SK-N-SH treated with all-trans-retinoic acid at 6 μM for 48 hours (cell line): ENCODE data around the gene CDIP1.

Experiments
- ATAC-seq: fragments of 200-7000 bp; cut with Tn5 transposase; 3 replicates; pipeline ENCODE4 v1.9.1; 2020; ENCODE audit warnings: mild to moderate bottlenecking, moderate library complexity
- ARNTL ChIP-seq: fragments of 450-650 bp; formaldehyde crosslinking; IDR thresholded peaks from 2 replicates; pipeline ENCODE4 v1.5.0; 2020; ENCODE audit warnings: low read depth, mild to moderate bottlenecking, moderate library complexity, borderline replicate concordance
- BACH2 ChIP-seq: fragments of 250-450 bp; sonication (Bioruptor Pico); IDR thresholded peaks from 2 replicates; pipeline ENCODE4 v1.9.0; 2021; ENCODE audit warnings: mild to moderate bottlenecking, borderline replicate concordance
- CREB5 ChIP-seq: fragments of 250-450 bp; sonication (Bioruptor Pico); IDR thresholded peaks from 2 replicates; pipeline ENCODE4 v1.5.1; 2020; ENCODE audit warnings: low read depth, mild to moderate bottlenecking, moderate library complexity
- CSDC2 ChIP-seq: fragments of 250-450 bp; sonication (Bioruptor Pico); IDR thresholded peaks from 2 replicates; pipeline ENCODE4 v1.5.0; 2020; ENCODE audit warnings: mild to moderate bottlenecking, moderate library complexity
- ESRRG ChIP-seq: fragments of 250-450 bp; sonication (Bioruptor Pico); IDR thresholded peaks from 2 replicates; pipeline ENCODE4 v1.6.1; 2021; ENCODE audit warnings: mild to moderate bottlenecking
- GLIS3 ChIP-seq: fragments of 250-450 bp; sonication (Bioruptor Pico); IDR thresholded peaks from 2 replicates; pipeline ENCODE4 v1.5.0; 2020; ENCODE audit warnings: mild to moderate bottlenecking, moderate library complexity
- ISL1 ChIP-seq: fragments of 250-450 bp; sonication (Bioruptor Pico); IDR thresholded peaks from 2 replicates; pipeline ENCODE4 v2.1.2; 2022; ENCODE audit warnings: mild to moderate bottlenecking, moderate library complexity
- OSR1 ChIP-seq: fragments of 250-450 bp; sonication (Bioruptor Pico); IDR thresholded peaks from 2 replicates; pipeline ENCODE4 v1.8.0; 2022; ENCODE audit warnings: moderate library complexity, mild to moderate bottlenecking, inconsistent platforms
- POU6F1 ChIP-seq: fragments of 250-450 bp; sonication (Bioruptor Pico); IDR thresholded peaks from 2 replicates; pipeline ENCODE4 v1.8.0; 2021; ENCODE audit warnings: low read depth, mild to moderate bottlenecking, moderate library complexity, borderline replicate concordance
- PPARA ChIP-seq: fragments of 250-450 bp; sonication (Bioruptor Pico); IDR thresholded peaks from 2 replicates; pipeline ENCODE4 v1.5.0; 2020; ENCODE audit warnings: mild to moderate bottlenecking, borderline replicate concordance
- RARB ChIP-seq: fragments of 250-450 bp; sonication (Bioruptor Pico); IDR thresholded peaks from 2 replicates; pipeline ENCODE4 v1.8.0; 2021; ENCODE audit warnings: mild to moderate bottlenecking, moderate library complexity
- SNAI2 ChIP-seq: fragments of 250-450 bp; sonication (Bioruptor Pico); IDR thresholded peaks from 2 replicates; pipeline ENCODE4 v1.5.0; 2020; ENCODE audit warnings: mild to moderate bottlenecking, moderate library complexity
- TCF4 ChIP-seq: fragments of 250-450 bp; sonication (Bioruptor Pico); IDR thresholded peaks from 2 replicates; pipeline ENCODE4 v1.8.0; 2021; ENCODE audit warnings: mild to moderate bottlenecking, moderate library complexity, borderline replicate concordance
- TSHZ2 ChIP-seq: fragments of 250-450 bp; sonication (Bioruptor Pico); IDR thresholded peaks from 2 replicates; pipeline ENCODE4 v1.5.0; 2020; ENCODE audit warnings: mild to moderate bottlenecking, moderate library complexity
- ZC3H10 ChIP-seq: fragments of 250-450 bp; sonication (Bioruptor Pico); IDR thresholded peaks from 2 replicates; pipeline ENCODE4 v1.5.1; 2021; ENCODE audit warnings: mild to moderate bottlenecking, moderate library complexity
- ZFP3 ChIP-seq: fragments of 250-450 bp; sonication (Bioruptor Pico); IDR thresholded peaks from 2 replicates; pipeline ENCODE4 v1.5.0; 2020; ENCODE audit warnings: mild to moderate bottlenecking, moderate library complexity
- ZNF565 ChIP-seq: fragments of 450-650 bp; formaldehyde crosslinking; conservative IDR thresholded peaks from 2 replicates; pipeline ENCODE4 v1.5.0; 2020; ENCODE audit warnings: low read depth, mild to moderate bottlenecking, moderate library complexity
- ZNF70 ChIP-seq: fragments of 450-650 bp; formaldehyde crosslinking; IDR thresholded peaks from 2 replicates; pipeline ENCODE4 v1.5.0; 2020; ENCODE audit warnings: mild to moderate bottlenecking, moderate library complexity
- ZNF8 ChIP-seq: fragments of 450-650 bp; formaldehyde crosslinking; IDR thresholded peaks from 2 replicates; pipeline ENCODE4 v1.5.0; 2020; ENCODE audit warnings: mild to moderate bottlenecking, moderate library complexity

CDIP1 gene

GRCh38 chr16:4570086-4570485 is 31.5 kb upstream of the CDIP1 start:
- ATAC-seq = no peak
- TF ChIP-seq RARB (CRISPR knock-in tag) (no peak), TSHZ2 (CRISPR knock-in tag) (no peak), CREB5 (CRISPR knock-in tag) (no peak), PPARA (CRISPR knock-in tag) (no peak), ZNF565 (CRISPR knock-in tag) (no peak), BACH2 (CRISPR knock-in tag) (no peak), ZNF8 (CRISPR knock-in tag) (no peak), ZC3H10 (CRISPR knock-in tag) (no peak), ZNF70 (CRISPR knock-in tag) (no peak), POU6F1 (CRISPR knock-in tag) (no peak), ARNTL (no peak), ISL1 (CRISPR knock-in tag) (no peak)

GRCh38 chr16:4566144-4566543 is 27.6 kb upstream of the CDIP1 start:
- TF ChIP-seq CSDC2 (no peak), ZNF565 (CRISPR knock-in tag) (no peak), OSR1 (no peak), TCF4 (CRISPR knock-in tag) (no peak), ZNF70 (CRISPR knock-in tag) (no peak), ZC3H10 (CRISPR knock-in tag) (no peak), ZNF8 (CRISPR knock-in tag) (no peak)
- ATAC-seq = no peak

DNA sequence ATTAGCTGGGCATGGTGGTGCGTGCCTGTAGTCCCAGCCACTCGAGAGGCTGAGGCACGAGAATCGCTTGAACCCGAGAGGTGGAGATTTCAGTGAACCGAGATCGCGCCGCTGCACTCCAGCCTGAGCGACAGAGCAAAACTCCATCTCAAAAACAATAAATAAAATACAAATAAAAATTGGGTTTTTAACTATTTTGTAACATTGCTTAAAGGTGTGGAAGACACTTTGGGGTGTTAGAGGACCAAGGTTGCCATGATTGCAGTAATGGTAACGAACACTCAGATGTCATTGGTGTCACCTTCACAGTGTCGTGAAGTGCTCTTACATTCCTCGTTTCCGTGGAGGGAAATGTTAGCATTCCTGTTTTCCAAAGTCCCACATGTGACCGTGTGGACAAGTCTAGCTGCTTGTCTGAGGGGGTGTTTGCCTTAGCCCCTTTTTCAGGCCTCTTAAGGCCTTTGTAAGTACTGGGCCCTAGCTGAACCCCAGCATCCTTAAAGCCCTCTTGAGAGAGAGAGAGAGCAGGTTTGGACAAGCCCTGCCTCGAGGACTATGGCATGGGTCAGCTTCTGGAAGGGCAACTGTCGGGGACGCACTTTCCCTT is 26.2 kb upstream of the CDIP1 start:
- no peak for TF ChIP-seq TCF4 (CRISPR knock-in tag)
- TF ChIP-seq SNAI2 (CRISPR knock-in tag) = no peak
- no peak for TF ChIP-seq ARNTL
- TF ChIP-seq PPARA (CRISPR knock-in tag) = no peak
- TF ChIP-seq POU6F1 (CRISPR knock-in tag) = no peak
- no peak for TF ChIP-seq GLIS3 (CRISPR knock-in tag)
- TF ChIP-seq ESRRG (CRISPR knock-in tag) = no peak
- no peak for ATAC-seq

DNA sequence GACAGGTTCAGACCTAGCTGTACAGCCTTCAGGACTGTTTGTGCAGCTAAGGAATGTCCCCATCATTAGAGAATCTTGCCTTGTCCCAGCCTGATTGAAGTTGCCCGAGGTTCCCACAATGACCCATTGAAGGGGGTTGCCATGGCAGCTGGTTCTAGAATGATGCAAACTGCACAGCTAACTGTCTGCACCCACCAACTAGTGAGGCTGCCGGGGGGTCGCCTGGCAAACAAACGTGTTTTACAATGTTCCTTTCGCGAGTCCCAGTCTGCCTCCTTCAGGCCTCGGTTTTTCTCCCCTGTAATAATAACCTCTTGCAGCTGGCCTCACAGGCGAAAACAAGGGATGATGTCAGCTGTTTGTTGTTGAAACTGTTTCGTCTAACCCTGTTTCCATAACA is 23.0 kb upstream of the CDIP1 start:
- no peak for ATAC-seq
- TF ChIP-seq RARB (CRISPR knock-in tag) = no peak
- no peak for TF ChIP-seq ISL1 (CRISPR knock-in tag)
- TF ChIP-seq ZNF565 (CRISPR knock-in tag) = no peak
- no peak for TF ChIP-seq ZFP3 (CRISPR knock-in tag)

GRCh38 chr16:4557973-4558372 is 19.4 kb upstream of the CDIP1 start:
- no peak for ATAC-seq
- no peak for TF ChIP-seq PPARA (CRISPR knock-in tag)
